ENCODE results near the gene LRRC75A. TPM values are rescaled to one million over a fixed set of nuclear protein-coding genes. Genes with fewer than 3 reads are reported as not detected.

Gene LRRC75A
- total and polyA plus RNA-seq, 4 donors: 0.08 to 22.6 (median 0.37) TPM

GRCh38 chr17:16423226-16423872, 68.6 kb downstream of the LRRC75A start (continued):
- TF ChIP-seq ZBTB33 (IDR thresholded peaks at IDR 0.05): no peak
- no peak for TF ChIP-seq JUND (IDR thresholded peaks at IDR 0.05)
- no peak for TF ChIP-seq MAX (IDR thresholded peaks at IDR 0.05)
- TF ChIP-seq EGR1 (IDR thresholded peaks at IDR 0.05; ENCODE audit: low read depth in 2 of 2): no peak
- no peak for TF ChIP-seq HNF4A (conservative IDR thresholded peaks at IDR 0.05)
- no peak for TF ChIP-seq RAD21 (IDR thresholded peaks at IDR 0.05)
- TF ChIP-seq YY1 (IDR thresholded peaks at IDR 0.05): no peak

GRCh38 chr17:16422416-16422815, 69.6 kb downstream of the LRRC75A start:
- no peak for DNase-seq (ENCODE audit: low spot score)
- H3K36me3 ChIP-seq (ENCODE audit: control insufficient read depth in 4 of 4, insufficient read depth in 3 of 4, low read depth in 1 of 4, low read length in 3 of 4): peaks cover 0 to 3% (median 1%) of the 10 kb centered on the region in 4 donors
- peaks cover 0 to 5% (median 0%) of the 10 kb centered on the region in 4 donors for H3K4me1 ChIP-seq (ENCODE audit: control insufficient read depth in 4 of 4, insufficient read depth in 4 of 4, low read length in 3 of 4)
- no peak overlapping the region for H3K27ac ChIP-seq (ENCODE audit: low read depth in 1 of 2, low read length in 2 of 2)
- H3K9ac ChIP-seq (ENCODE audit: low read depth in 1 of 2, low read length in 2 of 2): no peak overlapping the region
- no peaks in the 10 kb centered on the region for H3K9me3 ChIP-seq (ENCODE audit: control insufficient read depth in 4 of 4, low read length in 3 of 4)
- 93% methylated on average over 7 of the region's 7 CpGs for WGBS
- TF ChIP-seq YY1 (IDR thresholded peaks at IDR 0.05) (no peak), RAD21 (IDR thresholded peaks at IDR 0.05) (no peak), JUND (IDR thresholded peaks at IDR 0.05) (no peak), ZBTB33 (IDR thresholded peaks at IDR 0.05) (no peak)
- no peaks in the 10 kb centered on the region for H3K27me3 ChIP-seq (ENCODE audit: control insufficient read depth in 4 of 4, insufficient read depth in 4 of 4, low read length in 3 of 4)
- H3K4me3 ChIP-seq (ENCODE audit: low read depth in 1 of 3, low read length in 3 of 3): no peak overlapping the region

- 83% methylated on average over 10 of the region's 10 CpGs for WGBS
- no peak for DNase-seq (ENCODE audit: low spot score)
- Histone ChIP-seq H3K27me3 (ENCODE audit: control insufficient read depth in 4 of 4, insufficient read depth in 4 of 4, low read length in 3 of 4) (no peaks in the 10 kb centered on the region), H3K36me3 (ENCODE audit: control insufficient read depth in 4 of 4, insufficient read depth in 3 of 4, low read depth in 1 of 4, low read length in 3 of 4) (peaks cover 0 to 3% (median 0%) of the 10 kb centered on the region in 4 donors), H3K27ac (ENCODE audit: low read depth in 1 of 2, low read length in 2 of 2) (peak overlapping the region in 1 of 2 donors; percentile 36), H3K4me1 (ENCODE audit: control insufficient read depth in 4 of 4, insufficient read depth in 4 of 4, low read length in 3 of 4) (no peaks in the 10 kb centered on the region), H3K9ac (ENCODE audit: low read depth in 1 of 2, low read length in 2 of 2) (no peak overlapping the region), H3K9me3 (ENCODE audit: control insufficient read depth in 4 of 4, low read length in 3 of 4) (no peaks in the 10 kb centered on the region), H3K4me3 (ENCODE audit: low read depth in 1 of 3, low read length in 3 of 3) (no peak overlapping the region)
- TF ChIP-seq EGR1 (IDR thresholded peaks at IDR 0.05; ENCODE audit: low read depth in 2 of 2) (no peak), GABPA (IDR thresholded peaks at IDR 0.05 in 1 of 2, conservative IDR thresholded peaks at IDR 0.05 in 1 of 2) (no peak), FOXA2 (IDR thresholded peaks at IDR 0.05) (no peak), YY1 (IDR thresholded peaks at IDR 0.05) (no peak), CTCF (IDR thresholded peaks at IDR 0.05; ENCODE audit: low read depth, low read length, missing input control) (no peak), HNF4G (IDR thresholded peaks at IDR 0.05) (no peak), REST (IDR thresholded peaks at IDR 0.05) (no peak), ZBTB33 (IDR thresholded peaks at IDR 0.05) (no peak), RAD21 (IDR thresholded peaks at IDR 0.05) (no peak), TAF1 (conservative IDR thresholded peaks at IDR 0.05) (no peak), RXRA (IDR thresholded peaks at IDR 0.05) (no peak), SP1 (IDR thresholded peaks at IDR 0.05) (no peak), MAX (IDR thresholded peaks at IDR 0.05) (no peak), HNF4A (conservative IDR thresholded peaks at IDR 0.05) (no peak), ATF3 (IDR thresholded peaks at IDR 0.05) (no peak)
Observed at GRCh38 chr17:16419929-16420271, 72.1 kb downstream of the LRRC75A start.
